ENCODE results near the gene CCHCR1. TPM values are rescaled to one million over a fixed set of nuclear protein-coding genes. Genes with fewer than 3 reads are reported as not detected.

Gene CCHCR1
- total RNA-seq, 2 experiments from 2014 or later, result 17.5 to 18.2 TPM

DNA sequence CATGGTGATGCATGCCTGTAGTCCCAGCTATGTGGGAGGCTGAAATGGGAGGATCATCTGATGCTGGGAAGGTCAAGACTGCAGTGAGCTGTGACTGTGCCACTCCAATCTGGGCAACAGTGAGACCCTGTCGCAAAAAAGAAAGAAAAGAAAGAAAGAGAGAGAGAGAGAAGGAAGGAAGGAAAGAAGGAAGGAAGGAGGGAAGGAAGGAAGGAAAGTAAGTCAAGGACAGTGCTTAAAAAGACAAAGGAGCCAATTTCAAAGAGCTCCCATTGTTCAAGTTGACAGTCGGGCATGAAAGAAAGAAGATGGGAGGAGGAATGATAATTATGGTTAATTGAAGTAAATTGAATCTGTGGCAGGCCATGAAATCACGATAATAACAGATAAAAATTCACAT lies 61.4 kb downstream of the CCHCR1 start:
- Mint-ChIP-seq H3K4me1 (ENCODE audit: low read depth) (peaks cover 57% of the 10 kb centered on the region), H3K9me3 (no peaks in the 10 kb centered on the region), H3K27me3 (no peaks in the 10 kb centered on the region), H3K27ac (no peak overlapping the region), H3K36me3 (ENCODE audit: low read depth) (no peaks in the 10 kb centered on the region), H3K4me3 (peak overlapping the region; percentile 12)
- DNase-seq, result no peak
- Histone ChIP-seq H3K36me3 (ENCODE audit: insufficient read depth, low read length) (no peaks in the 10 kb centered on the region), H3K4me1 (ENCODE audit: insufficient read depth, low read length) (peaks cover 52% of the 10 kb centered on the region), H3K9me3 (ENCODE audit: control insufficient read depth in 1 of 2, insufficient read depth in 1 of 2, low read length in 2 of 2) (no peaks in the 10 kb centered on the region), H3K27ac (ENCODE audit: low read depth in 1 of 2, low read length in 2 of 2) (no peak overlapping the region), H3K4me3 (ENCODE audit: low read length) (no peak overlapping the region), H3K27me3 (ENCODE audit: control insufficient read depth in 1 of 2, insufficient read depth in 2 of 2, low read length in 2 of 2) (no peaks in the 10 kb centered on the region)
- POLR2A ChIA-PET, result no interaction called here
- CTCF ChIA-PET, result interaction anchor here (1.5 kb wide), 1 partner anchor 17 kb away, joined by 5 read pairs; no protein-coding TSS in a partner anchor
- intact Hi-C loops (cut with DNase I, micrococcal nuclease), result no loop called here
- TF ChIP-seq CTCF (IDR thresholded peaks at IDR 0.05), result no peak
- ATAC-seq (ENCODE audit: poor library complexity), result no peak

GRCh38 chr6:31094389-31094881 lies 63.2 kb downstream of the CCHCR1 start:
- peak overlapping the region; percentile 46 for H3K4me3 Mint-ChIP-seq
- peak overlapping the region; percentile 86 for H3K27ac Mint-ChIP-seq
- intact Hi-C loops (cut with DNase I, micrococcal nuclease), result no loop called here
- no peak for TF ChIP-seq CTCF (IDR thresholded peaks at IDR 0.05)
- ATAC-seq (ENCODE audit: poor library complexity) (peak; percentile 89), DNase-seq (peak; percentile 12 to 82 (median 56))
- Histone ChIP-seq H3K9me3 (ENCODE audit: control insufficient read depth in 1 of 2, insufficient read depth in 1 of 2, low read length in 2 of 2) (no peaks in the 10 kb centered on the region), H3K4me3 (ENCODE audit: low read length) (no peak overlapping the region), H3K36me3 (ENCODE audit: insufficient read depth, low read length) (no peaks in the 10 kb centered on the region), H3K27me3 (ENCODE audit: control insufficient read depth in 1 of 2, insufficient read depth in 2 of 2, low read length in 2 of 2) (no peaks in the 10 kb centered on the region), H3K4me1 (ENCODE audit: insufficient read depth, low read length) (peaks cover 52% of the 10 kb centered on the region), H3K27ac (ENCODE audit: low read depth in 1 of 2, low read length in 2 of 2) (peak overlapping the region; percentile 44 to 57)
- no peaks in the 10 kb centered on the region for H3K27me3 Mint-ChIP-seq
- ChIA-PET CTCF (interaction anchor here (1.2 to 2.3 kb wide), 3 partner anchors 13 to 15 kb away, joined by 3 to 12 read pairs (median 5); no protein-coding TSS in a partner anchor), POLR2A (interaction anchor here (0.7 to 1.5 kb wide), 12 partner anchors 14 to 497 kb away, joined by 3 to 7 read pairs (median 3); partner anchors contain the start of genes MDC1 and PSORS1C1)
- H3K9me3 Mint-ChIP-seq, result no peaks in the 10 kb centered on the region
- no peaks in the 10 kb centered on the region for H3K36me3 Mint-ChIP-seq (ENCODE audit: low read depth)
- peaks cover 62% of the 10 kb centered on the region for H3K4me1 Mint-ChIP-seq (ENCODE audit: low read depth)

GRCh38 chr6:31092769-31093505 lies 64.7 kb downstream of the CCHCR1 start:
- ChIA-PET POLR2A (interaction anchor here (0.6 to 1.5 kb wide), 4 partner anchors 22 to 362 kb away, joined by 3 to 5 read pairs (median 3); partner anchors contain the start of gene PSORS1C1), CTCF (interaction anchor here (1.2 to 2.3 kb wide), 3 partner anchors 13 to 362 kb away, joined by 3 to 12 read pairs (median 8); no protein-coding TSS in a partner anchor)

More at GRCh38 chr6:31092769-31093505, 64.7 kb downstream of the CCHCR1 start:
- peaks cover 62% of the 10 kb centered on the region for H3K4me1 Mint-ChIP-seq (ENCODE audit: low read depth)
- Histone ChIP-seq H3K36me3 (ENCODE audit: insufficient read depth, low read length) (no peaks in the 10 kb centered on the region), H3K4me3 (ENCODE audit: low read length) (no peak overlapping the region), H3K27me3 (ENCODE audit: control insufficient read depth in 1 of 2, insufficient read depth in 2 of 2, low read length in 2 of 2) (no peaks in the 10 kb centered on the region), H3K4me1 (ENCODE audit: insufficient read depth, low read length) (peaks cover 52% of the 10 kb centered on the region), H3K27ac (ENCODE audit: low read depth in 1 of 2, low read length in 2 of 2) (no peak overlapping the region), H3K9me3 (ENCODE audit: control insufficient read depth in 1 of 2, insufficient read depth in 1 of 2, low read length in 2 of 2) (no peaks in the 10 kb centered on the region)
- H3K9me3 Mint-ChIP-seq, result no peaks in the 10 kb centered on the region
- no peak for ATAC-seq (ENCODE audit: poor library complexity)
- no peak for DNase-seq
- H3K4me3 Mint-ChIP-seq, result no peak overlapping the region
- TF ChIP-seq CTCF (IDR thresholded peaks at IDR 0.05), result no peak
- H3K36me3 Mint-ChIP-seq (ENCODE audit: low read depth), result no peaks in the 10 kb centered on the region
- no peak overlapping the region for H3K27ac Mint-ChIP-seq
- intact Hi-C loops (cut with DNase I, micrococcal nuclease), result no loop called here
- H3K27me3 Mint-ChIP-seq, result no peaks in the 10 kb centered on the region

Other genes starting within 250 kb of the CCHCR1 start
- 10 to 100 TPM in 1 of 2 experiments, 1 to 10 TPM in 1; 7.7 to 10.7 TPM for gene GTF2H4, start 249.6 kb downstream of the CCHCR1 start, total RNA-seq
- gene VARS2, start 243.6 kb downstream of the CCHCR1 start, total RNA-seq, result 10 to 100 TPM; 19.3 to 21.7 TPM
- not detected for gene SFTA2, start 225.6 kb downstream of the CCHCR1 start, total RNA-seq
- gene MUCL3, start 216.8 kb downstream of the CCHCR1 start, total RNA-seq, result not detected
- gene MUC21, start 174.1 kb downstream of the CCHCR1 start, total RNA-seq, result not detected
- not detected for gene MUC22, start 147.3 kb downstream of the CCHCR1 start, total RNA-seq
- not detected for gene C6orf15, start 45.2 kb downstream of the CCHCR1 start, total RNA-seq
- not detected for gene PSORS1C1, start 43.0 kb downstream of the CCHCR1 start, total RNA-seq
- not detected for gene CDSN, start 37.4 kb downstream of the CCHCR1 start, total RNA-seq
- gene PSORS1C2, start 18.7 kb downstream of the CCHCR1 start, total RNA-seq, result not detected
- gene TCF19, start 787 bp upstream of the CCHCR1 start, total RNA-seq, result 1 to 10 TPM; 3.3 to 4.1 TPM
- gene POU5F1, start 12.9 kb upstream of the CCHCR1 start, total RNA-seq, result not detected
- 1,000 to 10,000 TPM; 1,977 to 1,996 TPM for gene HLA-C, start 114.3 kb upstream of the CCHCR1 start, total RNA-seq
- gene HLA-B, start 199.4 kb upstream of the CCHCR1 start, total RNA-seq, result 1,000 to 10,000 TPM; 6,758 to 7,013 TPM
- 10 to 100 TPM; 10.6 to 14.0 TPM for gene MICA, start 245.8 kb upstream of the CCHCR1 start, total RNA-seq